CD1c-positive myeloid dendritic cell (primary cell): ENCODE measurements around the gene LITAF.
A peak's percentile ranks its signal among the peaks of the same experiment; 100 is the strongest.
"Not testable (repeated sequence)": the region's sequence is repeated elsewhere in the genome, so short reads cannot be mapped to it uniquely, and the experiment has no call there.

Source experiments
- DNase-seq: peaks from one replicate; pipeline ENCODE4 v3.0.0-alpha.2; 2016; ENCODE audit errors: extremely low spot score

LITAF gene

DNA sequence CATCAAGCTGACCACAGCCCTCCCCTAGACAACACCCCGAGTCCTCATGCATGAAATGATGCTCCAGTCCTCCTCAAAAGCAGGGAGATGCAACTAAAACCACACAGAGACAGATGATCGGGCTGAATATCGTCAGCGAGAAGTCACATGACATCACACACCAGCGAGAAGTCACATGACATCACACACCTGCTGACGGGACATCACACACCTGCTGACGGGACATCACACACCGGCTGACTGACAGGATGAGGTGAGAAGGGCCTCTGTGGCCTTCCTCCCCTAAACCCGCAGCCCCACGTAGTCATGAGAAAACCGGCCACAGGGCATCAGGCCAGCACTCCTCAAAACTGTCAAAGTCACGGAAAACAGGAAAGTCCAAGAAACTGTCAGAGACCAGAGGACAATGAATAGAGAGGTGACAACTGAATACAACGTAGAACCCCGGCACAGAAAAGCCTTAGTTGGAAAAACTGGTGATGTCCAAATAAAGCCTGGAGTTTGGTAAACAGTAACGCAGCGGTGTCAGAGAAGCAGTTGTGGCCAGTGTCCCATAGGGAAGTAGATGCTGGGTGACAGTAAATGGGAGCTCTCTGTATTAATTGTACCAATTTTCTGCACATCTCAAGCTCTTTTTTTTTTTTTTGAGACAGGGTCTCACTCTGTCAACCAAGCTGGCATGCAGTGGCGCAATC lies 14.3 kb downstream of the LITAF start:
- no peak for DNase-seq

DNA sequence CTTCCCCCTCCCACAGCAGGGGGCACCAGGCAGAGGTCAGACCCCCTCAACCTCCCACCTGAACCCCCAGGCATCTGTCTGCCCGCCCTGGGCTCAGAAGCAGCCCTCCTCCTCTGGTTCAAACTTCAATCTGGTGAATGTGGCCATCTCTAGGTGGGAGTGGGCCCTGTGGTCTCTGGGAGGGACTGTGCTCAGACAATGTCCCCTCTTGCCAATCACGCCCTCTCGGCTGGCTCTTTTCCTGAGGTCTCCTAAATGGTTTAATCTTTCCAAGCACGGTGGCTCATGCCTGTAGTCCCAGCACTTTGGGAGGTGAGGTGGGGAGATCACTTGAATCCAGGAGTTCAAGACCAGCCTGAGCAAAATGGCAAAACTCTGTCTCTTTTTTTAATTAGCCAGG lies 15.2 kb downstream of the LITAF start:
- DNase-seq = no peak

DNA sequence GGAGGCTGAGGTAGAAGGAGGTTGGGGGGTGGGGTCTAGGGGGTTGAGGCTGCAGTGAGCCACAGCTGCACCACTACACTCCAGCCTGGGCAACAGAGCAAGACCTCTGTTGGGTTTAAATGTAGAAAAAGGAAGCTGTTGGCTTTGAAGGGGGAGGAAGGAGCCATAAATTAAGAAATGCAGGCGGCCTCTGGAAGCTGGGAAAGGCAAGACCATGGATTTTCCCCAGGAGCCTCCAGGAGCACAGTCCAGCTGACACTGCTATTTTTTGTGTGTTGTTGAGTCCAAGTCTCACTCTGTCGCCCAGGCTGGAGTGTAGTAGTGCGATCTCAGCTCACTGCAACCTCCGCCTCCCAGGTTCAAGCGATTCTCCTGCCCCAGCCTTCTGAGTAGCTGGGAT lies 15.9 kb downstream of the LITAF start:
- DNase-seq = no peak

DNA sequence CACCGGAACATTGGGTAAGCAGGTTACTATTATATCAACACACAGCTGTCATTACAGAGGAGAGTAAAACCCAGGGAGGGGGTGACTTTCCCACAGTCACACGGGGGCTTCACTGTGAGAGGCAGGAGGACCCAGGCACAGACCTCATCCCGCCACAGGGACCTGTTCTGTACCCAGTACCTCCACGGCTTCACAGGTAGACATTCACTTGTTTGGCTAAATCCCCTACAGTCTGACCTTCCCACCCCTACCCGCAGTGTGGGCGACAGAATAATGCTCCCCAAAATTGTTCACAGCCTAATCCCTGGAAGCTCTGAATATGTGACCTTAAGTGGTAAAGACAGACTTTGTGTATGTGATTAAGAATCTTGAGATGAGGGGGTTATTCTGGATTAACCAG lies 16.5 kb downstream of the LITAF start:
- no peak for DNase-seq

DNA sequence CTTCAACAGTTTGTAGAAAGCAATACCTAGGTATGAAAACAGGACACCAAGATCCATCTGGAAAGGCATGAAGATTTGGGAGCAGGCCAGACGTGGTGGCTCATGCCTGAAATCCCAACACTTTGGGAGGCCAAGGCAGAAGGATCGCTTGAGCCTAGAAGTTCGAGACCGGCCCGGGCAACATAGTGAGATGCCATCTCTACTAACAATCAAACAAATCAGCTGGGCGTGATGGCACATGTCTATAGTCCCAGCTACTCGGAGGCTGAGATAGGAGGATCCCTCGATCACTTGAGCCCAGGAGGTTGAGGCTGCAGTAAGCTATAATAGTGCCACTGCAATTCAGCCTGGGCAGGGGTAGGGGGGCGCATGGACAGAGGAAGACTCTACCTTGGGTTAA lies 20.3 kb downstream of the LITAF start:
- no peak for DNase-seq

DNA sequence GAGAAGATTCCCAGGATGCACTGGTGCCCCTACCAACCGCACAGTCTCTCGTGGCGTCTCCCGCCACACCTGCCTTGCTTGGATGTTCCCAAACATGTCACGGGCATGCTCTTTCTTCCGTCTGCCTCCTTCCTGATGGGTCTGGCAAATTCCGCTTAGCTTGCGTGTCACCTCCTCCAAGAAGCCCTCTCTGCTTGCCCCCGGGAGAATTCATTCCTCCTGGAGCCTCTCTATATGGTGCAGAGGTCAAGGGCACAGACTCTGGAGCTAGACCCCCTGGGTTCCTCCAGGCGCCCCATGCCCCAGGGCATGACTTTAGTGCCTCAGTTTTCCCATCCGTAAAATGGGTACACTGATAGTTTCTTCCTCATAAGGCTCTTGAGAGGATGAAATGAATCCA lies 21.1 kb downstream of the LITAF start:
- no peak for DNase-seq

DNA sequence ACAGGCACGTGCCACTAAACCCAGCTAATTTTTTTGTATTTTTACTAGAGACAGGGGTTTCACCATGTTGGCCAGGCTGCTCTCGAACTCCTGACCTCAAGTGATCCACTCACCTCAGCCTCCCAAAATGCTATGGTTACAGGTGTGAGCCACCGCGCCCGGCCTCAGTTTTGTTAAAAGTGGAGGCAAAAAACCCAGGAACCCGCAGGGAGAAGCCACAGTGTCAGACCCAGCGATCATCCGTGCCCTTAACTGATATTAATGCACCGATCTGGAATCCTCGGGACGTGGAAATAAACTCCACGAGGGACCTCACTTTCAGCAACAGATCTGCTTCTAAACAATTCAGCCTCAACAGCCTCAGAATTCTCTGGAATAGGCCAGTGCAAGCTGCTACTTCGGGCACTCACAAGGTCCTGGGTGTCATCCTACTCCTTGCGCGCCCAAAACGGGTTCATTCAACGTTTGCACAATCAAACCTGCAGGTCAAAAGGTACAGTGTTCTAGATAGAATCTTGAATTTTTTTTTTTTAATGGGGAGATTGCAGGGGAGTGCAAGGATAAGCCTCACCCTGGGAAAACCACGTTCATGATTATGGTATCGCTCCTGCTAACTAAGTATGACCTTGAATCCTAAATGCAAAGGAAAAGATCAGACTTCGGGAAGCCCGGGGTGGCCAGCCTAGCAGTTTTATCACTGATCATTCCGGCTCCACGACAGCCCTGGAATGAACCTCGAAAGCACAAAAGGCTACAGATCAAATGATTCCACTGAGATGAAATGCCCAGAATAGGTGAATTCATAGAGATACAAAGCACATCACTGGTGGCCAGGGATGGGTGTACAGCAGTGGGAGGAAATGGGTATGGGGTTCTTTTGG lies 22.4 kb downstream of the LITAF start:
- DNase-seq = no peak

DNA sequence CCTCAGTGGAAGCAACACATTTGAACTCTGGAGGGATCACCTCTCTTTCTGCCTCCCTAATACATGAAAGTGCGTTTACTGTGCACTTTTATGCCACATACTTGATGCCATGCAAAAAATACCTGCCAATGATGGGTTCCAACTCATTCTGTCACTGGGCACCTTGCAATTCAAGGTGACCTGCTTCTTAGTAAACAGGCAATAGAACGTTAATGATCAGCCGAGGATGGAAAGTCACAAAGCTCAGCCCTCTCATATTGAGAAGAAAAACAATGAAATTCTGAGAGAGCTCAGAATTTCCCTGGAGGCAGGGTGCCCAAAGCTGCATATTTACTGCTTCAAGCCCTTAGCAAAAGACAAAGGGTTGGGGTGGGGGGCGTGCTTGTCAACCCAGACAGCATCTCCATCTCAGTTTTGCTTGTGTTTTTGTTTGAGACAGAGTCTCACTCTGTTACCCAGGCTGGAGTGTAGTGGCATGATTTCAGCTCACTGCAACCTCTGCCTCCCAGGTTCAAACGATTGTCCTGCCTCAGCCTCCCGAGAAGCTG lies 23.2 kb downstream of the LITAF start:
- no peak for DNase-seq

DNA sequence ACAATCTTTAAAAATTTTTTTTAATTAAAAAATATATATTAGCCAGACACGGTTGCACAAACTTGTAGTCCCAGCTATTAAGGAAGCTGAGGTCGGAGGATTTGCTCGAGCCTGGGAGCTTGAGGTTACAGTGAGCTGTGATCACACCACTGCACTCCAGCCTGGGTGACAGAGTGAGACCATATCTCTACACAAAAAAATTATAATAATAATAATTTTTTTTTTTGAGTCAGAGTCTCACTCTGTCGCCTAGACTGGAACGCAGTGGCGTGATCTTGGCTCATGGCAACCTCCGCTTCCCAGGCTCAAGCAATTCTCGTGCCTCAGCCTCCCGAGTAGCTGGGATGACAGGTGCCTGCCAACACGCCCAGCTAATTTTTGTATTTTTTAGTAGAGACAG lies 23.8 kb downstream of the LITAF start:
- no peak for DNase-seq

DNA sequence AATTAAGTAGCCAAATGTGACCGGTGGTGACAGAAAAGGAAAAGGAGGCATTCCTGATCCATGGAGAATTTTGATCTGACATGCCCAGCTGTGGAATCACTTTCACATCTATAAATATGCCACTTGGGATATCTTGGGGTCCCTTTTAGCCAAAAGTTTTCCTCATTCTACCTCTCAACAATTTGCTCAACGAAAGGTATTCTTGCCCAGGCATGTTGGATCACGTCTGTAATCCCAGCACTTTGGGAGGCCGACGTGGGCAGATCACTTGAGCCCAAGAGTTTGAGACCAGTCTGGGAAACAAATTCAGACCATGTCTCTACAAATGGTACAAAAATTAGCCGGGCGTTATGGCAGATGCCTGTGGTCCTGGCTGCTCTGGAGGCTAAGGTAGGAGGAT lies 24.3 kb downstream of the LITAF start:
- no peak for DNase-seq

DNA sequence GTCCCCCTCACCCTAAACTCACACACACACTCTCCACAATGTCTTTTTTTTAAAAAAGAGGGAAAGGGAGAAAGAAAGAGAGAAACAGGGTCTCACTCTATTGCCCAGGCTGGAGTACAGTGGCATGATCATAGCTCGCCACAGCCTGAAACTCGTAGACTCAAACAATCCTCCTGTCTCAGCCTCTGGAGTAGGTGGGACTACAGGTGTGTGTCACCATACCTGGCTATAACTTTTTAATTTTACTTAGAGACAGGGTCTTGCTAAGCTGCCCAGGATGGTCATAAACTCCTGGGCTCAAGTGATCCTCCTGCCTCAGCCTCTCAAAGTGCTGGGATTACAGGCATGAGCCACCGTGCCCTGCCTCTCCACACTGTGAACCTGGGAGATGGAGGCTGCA lies 24.9 kb downstream of the LITAF start:
- no peak for DNase-seq

DNA sequence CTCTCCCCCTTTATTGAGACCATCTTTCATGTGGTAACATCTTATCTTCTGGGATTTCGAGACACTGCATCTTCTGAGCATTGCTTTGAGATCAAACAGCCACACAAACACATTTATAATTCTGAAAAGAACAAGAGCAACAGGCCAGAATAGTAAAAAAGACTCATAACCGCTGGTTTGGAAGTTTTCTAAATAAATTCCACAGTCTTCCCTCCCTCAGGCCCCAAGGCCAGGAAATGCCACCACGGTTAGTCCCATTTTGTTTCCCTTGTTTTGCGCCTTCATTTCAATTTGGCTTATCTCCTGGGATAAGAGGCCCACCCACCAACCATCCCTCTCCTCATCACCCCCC lies 25.3 kb downstream of the LITAF start:
- DNase-seq = no peak

DNA sequence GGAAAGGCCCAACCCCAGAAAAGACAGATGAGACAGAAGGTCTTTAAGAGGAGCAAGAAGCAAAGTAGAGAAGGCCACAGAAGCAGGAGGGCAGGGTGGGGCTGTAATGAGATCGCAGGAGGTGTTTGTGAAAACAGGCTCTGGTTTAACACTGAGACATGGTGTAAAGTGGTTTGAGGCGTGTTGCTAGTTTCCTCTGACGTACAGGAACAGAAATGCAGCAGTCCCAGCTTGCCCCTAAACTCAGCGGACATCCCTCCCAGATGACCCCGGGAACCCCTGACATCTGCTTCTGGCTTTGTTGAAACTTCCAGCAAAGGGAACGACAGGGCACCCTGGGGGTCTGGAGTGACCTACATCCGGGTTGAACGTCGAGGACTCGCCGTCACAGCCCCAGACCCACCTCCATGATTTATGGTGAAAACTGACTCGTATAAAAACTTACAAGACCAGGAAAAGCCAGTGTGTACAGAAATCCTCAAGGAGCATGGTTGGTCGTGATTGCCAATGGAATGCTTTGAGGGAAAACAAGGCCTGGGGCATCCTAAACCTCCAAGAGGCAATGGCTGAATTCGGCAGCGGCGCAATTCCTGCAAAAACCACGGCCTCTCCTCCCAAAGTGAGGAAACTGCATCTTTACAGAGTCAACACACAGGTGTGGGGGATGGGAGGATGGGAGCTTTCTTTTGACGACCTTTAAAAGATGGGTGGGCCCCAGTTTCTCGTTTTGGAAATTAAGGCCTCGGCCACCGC lies 25.8 kb downstream of the LITAF start:
- no peak for DNase-seq

DNA sequence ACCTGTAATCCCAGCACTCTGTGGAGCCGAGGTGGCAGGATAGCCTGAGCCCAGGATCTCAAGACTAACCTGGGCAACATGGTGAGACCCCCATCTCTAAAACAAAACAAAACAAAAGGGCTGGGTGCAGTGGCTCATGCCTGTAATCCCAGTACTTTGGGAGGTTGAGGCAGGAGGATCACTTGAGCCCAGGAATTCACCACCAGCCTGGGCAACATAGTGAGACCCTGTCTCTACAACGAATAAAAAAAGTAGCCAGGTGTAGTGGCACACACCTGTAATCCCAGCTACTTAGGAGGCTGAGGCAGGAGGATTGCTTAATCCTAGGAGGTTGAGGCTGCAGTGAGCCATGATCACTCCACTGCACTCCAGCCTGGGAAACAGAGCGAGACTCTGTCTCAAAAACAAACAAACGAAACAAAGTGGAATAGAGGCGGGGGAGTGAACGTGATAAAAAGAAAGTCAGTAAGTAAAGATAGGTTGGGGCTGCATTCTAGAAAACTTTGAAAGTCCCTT lies 28.4 kb downstream of the LITAF start:
- DNase-seq = not testable (repeated sequence)

DNA sequence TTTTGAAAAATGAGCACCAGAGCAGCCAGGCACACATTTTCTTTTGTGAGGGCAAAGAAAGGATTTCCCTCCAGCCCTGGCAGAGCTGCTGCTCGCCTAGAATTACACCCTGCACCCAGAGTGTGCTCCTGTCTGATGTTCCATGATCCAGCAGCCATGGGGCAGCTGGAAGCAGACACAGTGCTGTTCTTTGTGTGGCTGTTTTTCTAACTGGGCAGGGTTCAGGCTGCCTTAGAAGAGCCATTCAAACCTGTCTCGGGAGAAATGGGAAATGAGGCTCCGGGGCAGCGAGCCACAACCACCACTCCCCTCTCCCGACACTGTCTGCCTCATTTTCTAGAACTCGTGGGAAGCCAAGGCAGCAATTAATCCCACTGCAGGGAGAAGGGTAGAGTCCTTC lies 28.9 kb downstream of the LITAF start:
- DNase-seq = no peak

DNA sequence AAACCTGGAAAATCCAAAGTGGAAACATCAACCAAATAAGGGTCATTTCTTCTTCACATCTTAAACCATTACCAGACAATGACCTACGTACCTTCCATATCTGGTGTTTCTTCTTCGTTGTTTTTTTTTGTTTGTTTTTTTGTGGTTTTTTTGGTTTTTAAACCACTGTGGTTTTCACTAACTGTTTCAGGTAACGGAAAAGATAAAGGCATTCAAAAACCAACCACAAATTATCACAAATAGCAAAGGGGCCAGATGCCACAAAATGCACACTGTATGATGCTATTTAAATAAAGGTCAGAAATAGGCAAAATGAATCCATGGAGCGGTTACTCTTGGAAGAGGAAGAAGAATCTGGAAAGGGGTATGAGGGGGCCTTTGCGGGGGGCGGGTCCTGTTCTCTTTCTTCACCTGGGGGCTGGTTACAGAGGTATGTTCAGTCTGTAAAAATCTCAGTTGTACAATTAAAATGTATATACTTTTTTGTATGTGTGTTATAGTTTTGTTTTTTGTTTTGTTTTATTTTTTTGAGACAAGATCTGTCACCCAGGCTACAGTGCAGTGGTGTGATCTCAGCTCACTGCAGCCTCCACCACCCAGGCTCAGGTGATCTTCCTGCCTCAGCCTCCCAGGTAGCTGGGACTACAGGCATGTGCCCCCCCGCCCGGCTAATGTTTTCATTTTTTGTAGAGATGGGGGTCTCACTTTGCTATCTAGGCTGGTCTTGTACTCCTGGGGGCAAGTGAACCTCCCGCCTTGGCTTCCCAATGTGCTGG lies 29.6 kb downstream of the LITAF start:
- no peak for DNase-seq

DNA sequence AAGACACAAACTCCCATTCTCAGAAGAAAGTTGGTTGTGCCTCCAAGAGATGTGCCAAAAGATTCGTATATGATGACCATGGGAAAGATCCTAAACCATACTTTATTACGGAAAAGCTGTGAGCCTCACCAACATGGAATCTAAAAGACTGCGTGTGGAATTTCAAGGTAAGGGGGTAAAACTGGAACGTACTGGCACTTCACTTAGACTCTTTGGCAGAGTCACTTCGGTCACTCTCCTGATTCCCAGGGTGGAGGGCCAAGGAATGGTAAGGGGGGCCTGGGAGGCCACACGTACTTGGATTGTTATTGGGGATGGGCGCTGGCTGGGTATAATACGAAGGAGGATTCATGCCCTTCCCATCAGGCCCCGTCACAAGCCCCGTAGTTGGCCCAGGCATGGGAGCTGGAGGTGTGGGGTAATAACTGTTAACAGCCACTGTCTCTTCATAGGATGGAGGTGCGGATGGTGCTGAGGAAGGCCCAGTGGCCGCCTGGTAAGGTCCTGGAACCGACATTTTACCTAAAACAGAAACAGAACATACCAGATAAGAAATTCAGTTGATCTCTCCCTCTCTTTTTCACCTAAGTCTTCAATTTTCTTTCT lies 30.4 kb downstream of the LITAF start:
- no peak for DNase-seq

DNA sequence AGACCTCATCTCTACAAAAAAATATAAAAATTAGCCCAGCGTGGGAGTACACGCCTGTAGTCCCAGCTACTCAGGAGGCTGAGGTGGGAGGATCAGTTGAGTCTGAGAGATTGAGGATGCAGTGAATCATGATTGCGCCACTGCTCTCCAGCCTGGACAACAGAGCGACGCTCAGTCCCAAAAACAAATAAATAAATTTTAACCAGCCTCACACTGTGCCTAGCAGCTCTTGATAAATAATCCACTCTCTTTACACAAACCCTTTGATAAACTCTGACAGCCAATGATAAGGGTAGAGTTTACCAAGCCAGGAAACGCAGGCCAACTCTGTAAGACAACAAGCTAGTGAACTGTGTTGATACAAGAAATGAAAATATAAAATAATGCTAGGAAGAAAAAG lies 32.7 kb downstream of the LITAF start:
- no peak for DNase-seq

DNA sequence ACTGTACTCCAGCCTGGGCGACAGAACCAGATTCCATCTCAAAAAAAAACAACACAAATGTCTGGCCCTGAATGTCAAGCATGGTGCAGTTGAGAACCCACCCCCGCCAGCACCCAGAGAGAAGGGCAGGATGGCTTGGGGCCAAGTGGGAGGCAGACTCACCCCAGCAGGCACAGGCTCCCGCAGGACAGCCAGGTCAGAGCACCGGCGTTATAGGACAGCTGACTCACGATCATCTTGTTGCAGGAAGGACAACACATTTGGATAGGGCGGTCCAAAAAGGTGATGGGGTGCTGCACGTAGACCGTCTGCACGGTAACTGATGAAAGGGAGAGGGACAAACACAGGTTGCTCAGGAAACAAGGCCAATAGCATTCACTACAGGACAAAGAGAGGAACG lies 33.3 kb downstream of the LITAF start:
- DNase-seq = no peak

DNA sequence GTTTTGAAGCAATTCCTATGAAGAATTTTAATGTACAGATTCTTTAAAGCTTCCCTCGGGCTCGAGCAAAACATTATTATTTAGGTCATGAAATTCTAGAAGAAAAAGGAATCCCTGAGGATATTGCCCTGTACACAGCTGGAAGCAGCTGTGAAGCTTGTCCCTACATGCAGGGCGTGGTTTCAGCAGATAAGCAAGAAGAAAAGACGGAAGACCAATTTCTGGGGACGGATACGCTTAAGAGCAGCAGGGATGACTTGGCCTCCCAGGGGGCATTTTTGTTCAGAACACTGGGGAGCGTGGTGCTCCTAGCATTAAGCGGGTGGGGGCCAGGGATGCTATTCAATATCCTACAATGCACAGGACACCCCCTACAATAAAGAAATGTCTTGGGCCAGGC lies 34.3 kb downstream of the LITAF start:
- DNase-seq = no peak

DNA sequence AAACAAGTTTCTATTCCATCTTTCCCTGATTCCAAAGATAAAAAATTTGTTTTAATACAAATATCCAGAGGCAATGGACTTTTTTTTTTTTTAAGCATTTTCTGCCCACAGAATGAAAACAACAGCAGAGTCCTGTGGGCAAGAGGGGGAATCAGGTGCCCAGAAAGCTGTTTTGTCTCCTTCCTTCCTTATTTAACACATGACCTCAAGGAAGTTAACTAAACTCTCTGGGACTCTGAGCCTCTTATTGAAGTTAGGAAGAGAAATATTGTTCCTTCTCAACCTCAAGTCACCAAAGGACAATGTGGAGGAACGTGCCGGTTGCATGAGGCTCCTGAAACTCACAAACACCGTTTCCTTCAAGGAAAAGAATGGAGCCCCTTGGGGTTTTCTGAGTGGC lies 34.9 kb downstream of the LITAF start:
- peak; percentile 31 for DNase-seq
